SJCRH30 (cell line): ENCODE results near the gene ARSD. TPM values are rescaled to one million over a fixed set of nuclear protein-coding genes. Genes with fewer than 3 reads are reported as not detected.
A peak's percentile ranks its signal among the peaks of the same experiment; 100 is the strongest.
"Not testable (repeated sequence)": the region's sequence is repeated elsewhere in the genome, so short reads cannot be mapped to it uniquely, and the experiment has no call there.

ENCODE experiments used
- DNase-seq, 2 experiments: peaks; one replicate each; pipeline ENCODE4 v3.0.0-alpha.2; 2015 to 2020
- H3K27ac ChIP-seq: fragments of 250-450 bp; sonication (Bioruptor Pico); 2 replicates; pipeline ENCODE4 v1.5.1; 2020; ENCODE audit warnings: mild to moderate bottlenecking, moderate library complexity
- H3K27me3 ChIP-seq: fragments of 250-450 bp; sonication (Bioruptor Pico); 2 replicates; pipeline ENCODE4 v1.5.1; 2020; ENCODE audit warnings: mild to moderate bottlenecking, moderate library complexity
- H3K36me3 ChIP-seq: fragments of 250-450 bp; sonication (Bioruptor Pico); 2 replicates; pipeline ENCODE4 v1.5.1; 2020; ENCODE audit warnings: mild to moderate bottlenecking, moderate library complexity
- H3K4me1 ChIP-seq: fragments of 250-450 bp; sonication (Bioruptor Pico); 2 replicates; pipeline ENCODE4 v1.5.1; 2020; ENCODE audit warnings: mild to moderate bottlenecking, moderate library complexity
- H3K4me3 ChIP-seq: fragments of 250-450 bp; sonication (Bioruptor Pico); 2 replicates; pipeline ENCODE4 v1.5.1; 2020; ENCODE audit warnings: mild to moderate bottlenecking, moderate library complexity
- H3K9me3 ChIP-seq: fragments of 250-450 bp; sonication (Bioruptor Pico); replicated peaks from 2 replicates; pipeline ENCODE4 v1.5.1; 2020; ENCODE audit warnings: mild to moderate bottlenecking, moderate library complexity
- total RNA-seq: library from RNA; depleted of rRNA; stranded (reverse); fragments of >200 nt; shearing (Covaris generic); gene quantifications from 2 replicates; pipeline ENCODE4 v1.2.3, GENCODE V29; 2014

The ARSD gene
- total RNA-seq, 1 experiment from 2014 or later: 0.16 TPM

DNA sequence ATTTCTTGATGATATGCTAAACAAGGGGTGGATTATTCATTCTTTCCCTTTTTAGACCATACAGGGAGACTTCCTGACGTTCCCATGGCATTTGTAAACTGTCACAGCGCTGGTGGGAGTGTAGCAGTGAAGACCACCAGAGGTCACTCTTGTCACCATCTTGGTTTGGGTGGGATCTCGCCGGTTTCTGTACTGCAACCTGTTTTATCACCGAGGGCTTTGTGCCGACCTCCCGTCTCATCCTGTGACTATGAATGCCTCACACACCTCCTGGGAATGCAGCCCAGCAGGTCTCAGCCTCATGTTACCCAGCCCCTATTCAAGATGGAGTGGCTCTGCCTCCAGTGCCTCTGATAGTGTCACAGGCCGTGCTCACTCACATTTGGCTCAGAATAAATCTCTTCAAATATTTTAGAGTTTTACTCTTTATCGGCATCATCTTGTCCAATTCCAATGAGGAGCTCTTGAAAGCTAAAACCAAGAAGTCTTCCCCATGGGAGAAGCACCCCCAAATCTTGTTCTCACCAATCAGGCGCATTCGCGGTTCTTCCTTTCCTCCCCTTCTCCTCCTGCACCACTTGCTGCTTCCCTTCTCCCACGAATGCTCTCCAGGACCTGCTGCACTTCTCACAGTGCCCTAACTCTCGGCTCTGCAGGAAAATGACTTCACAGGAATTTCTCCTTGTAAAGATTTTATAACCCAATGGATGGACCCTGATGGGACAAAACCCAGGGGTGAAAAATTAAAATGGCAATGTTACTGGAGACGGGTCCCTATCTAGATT, 39.2 kb downstream of the ARSD start:
- peak; percentile 63 to 77 for DNase-seq

DNA sequence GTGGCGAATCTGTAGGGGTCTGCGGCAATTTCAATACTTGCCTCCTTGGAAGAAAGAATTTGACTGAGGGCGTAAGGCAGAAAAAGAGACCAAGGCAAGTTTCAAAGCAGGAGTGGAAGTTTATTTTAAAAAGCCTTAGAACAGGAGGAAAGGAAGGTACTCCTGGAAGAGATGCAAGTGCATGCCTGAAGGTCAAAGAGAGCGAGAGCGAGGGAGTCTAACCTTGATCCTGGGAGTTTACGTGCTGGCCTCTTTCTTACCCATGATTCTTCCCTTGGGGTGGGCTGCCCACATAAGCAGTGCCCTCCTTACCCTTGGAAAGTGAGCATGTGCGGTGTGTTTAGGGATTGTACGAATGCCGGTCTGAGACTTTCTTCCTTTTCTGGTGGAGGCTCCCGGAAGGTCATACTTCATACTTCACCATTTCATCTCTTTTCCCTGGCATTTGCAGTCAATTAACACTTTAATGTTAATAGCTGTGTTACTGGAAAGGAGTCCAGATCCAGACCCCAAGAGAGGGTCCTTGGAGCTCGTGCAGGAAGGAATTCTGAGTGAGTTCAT, 40.0 kb downstream of the ARSD start:
- Histone ChIP-seq H3K9me3 (no peaks in the 10 kb centered on the region), H3K27ac (no peak overlapping the region), H3K4me3 (peak overlapping the region; percentile 48), H3K4me1 (no peaks in the 10 kb centered on the region), H3K36me3 (no peaks in the 10 kb centered on the region), H3K27me3 (no peaks in the 10 kb centered on the region)
- DNase-seq: no peak

More for the DNA sequence above, 39.2 kb downstream of the ARSD start:
- H3K4me1 ChIP-seq, H3K9me3 ChIP-seq, H3K27me3 ChIP-seq, H3K36me3 ChIP-seq: not testable (repeated sequence)
- peak overlapping the region; percentile 48 for H3K4me3 ChIP-seq
- H3K27ac ChIP-seq: peak overlapping the region; percentile 82

DNA sequence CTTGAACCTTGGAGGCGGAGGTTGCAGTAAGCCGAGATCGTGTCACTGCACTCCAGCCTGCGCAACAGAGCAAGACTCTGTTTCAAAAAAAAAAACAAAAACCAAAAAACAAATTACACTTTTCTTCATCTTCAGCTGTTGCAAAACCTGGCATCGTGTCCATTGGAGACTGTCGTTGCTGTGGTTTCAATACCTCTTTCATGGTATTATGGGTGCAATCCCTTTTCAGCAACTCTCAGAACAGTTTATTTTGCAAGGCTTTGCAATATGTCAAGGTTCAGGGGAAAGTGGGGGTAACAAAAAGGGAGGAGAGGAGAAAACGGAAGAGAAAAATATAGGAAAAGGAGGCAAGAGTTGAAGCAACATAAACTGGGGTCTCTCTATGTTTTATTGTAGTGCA, 40.8 kb downstream of the ARSD start:
- no peaks in the 10 kb centered on the region for H3K36me3 ChIP-seq
- no peak overlapping the region for H3K27ac ChIP-seq
- no peak for DNase-seq
- H3K27me3 ChIP-seq: no peaks in the 10 kb centered on the region
- no peak overlapping the region for H3K4me3 ChIP-seq
- H3K9me3 ChIP-seq: no peaks in the 10 kb centered on the region
- H3K4me1 ChIP-seq: no peaks in the 10 kb centered on the region

DNA sequence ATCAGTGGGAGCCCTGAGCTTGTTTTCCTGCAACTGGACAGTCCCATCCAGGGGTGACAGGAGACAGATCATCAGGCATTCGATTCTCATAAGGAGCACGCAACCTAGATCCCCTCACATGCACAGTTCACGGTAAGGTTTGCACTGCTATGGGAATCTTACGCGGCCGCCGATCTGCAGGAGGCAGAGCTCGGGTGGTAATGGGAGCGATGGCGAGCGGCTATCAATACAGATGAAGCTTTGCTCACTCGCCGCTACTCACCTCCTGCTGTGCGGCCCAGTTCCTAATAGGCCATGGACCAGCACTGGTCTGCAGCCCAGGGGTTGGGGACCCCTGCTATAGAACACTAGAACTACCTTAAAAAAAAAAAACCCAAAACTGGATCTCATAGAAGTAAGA, 45.4 kb downstream of the ARSD start:
- DNase-seq: no peak
- H3K4me3 ChIP-seq: no peak overlapping the region
- H3K36me3 ChIP-seq: no peaks in the 10 kb centered on the region
- no peaks in the 10 kb centered on the region for H3K27me3 ChIP-seq
- H3K4me1 ChIP-seq: no peaks in the 10 kb centered on the region
- no peak overlapping the region for H3K27ac ChIP-seq
- no peaks in the 10 kb centered on the region for H3K9me3 ChIP-seq

DNA sequence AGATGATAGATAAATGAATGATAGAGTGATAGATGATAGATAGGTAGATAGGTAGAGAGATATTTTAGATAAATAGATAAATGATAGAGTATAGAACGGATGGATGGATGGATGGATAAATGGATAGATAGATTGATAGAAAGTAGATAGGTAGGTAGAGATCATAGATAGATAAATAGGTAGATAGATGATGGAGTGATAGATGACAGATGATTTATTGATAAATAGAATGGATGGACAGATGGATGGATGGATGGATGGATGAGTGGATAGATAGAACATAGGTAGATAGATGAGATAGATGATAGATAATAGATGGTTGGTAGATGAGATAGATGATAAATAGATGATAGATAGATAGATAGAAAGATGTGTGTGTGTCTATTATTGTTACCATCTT, 49.5 kb downstream of the ARSD start:
- Histone ChIP-seq H3K9me3 (no peaks in the 10 kb centered on the region), H3K27me3 (no peaks in the 10 kb centered on the region), H3K36me3 (no peaks in the 10 kb centered on the region), H3K4me1 (0 out of 2 replicates have a peak, but pooled peaks cover 3% of the 10 kb centered on the region), H3K4me3 (no peak overlapping the region), H3K27ac (no peak overlapping the region)
- DNase-seq: no peak

DNA sequence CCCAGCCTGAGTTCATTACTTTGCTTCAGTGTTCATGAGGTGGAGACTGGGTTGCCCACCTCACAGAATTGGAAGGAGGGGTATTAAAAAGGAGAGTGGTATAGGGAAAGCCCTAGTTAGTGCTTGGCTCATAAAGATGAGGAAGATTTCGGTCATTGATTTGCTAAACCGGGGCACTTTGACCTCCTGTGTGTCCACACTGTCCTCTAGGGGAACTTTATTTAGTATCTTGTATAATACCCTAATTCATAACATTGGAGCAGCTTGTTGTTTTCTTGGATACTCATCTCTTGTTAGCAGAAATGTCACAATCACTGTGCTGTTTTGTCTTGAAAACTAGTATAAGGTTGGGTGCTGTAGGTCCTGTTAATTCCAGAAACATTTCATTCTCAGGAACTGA, 50.6 kb downstream of the ARSD start:
- Histone ChIP-seq H3K4me1 (0 out of 2 replicates have a peak, but pooled peaks cover 3% of the 10 kb centered on the region), H3K27me3 (no peaks in the 10 kb centered on the region), H3K4me3 (no peak overlapping the region), H3K9me3 (no peaks in the 10 kb centered on the region), H3K27ac (no peak overlapping the region), H3K36me3 (no peaks in the 10 kb centered on the region)
- no peak for DNase-seq

DNA sequence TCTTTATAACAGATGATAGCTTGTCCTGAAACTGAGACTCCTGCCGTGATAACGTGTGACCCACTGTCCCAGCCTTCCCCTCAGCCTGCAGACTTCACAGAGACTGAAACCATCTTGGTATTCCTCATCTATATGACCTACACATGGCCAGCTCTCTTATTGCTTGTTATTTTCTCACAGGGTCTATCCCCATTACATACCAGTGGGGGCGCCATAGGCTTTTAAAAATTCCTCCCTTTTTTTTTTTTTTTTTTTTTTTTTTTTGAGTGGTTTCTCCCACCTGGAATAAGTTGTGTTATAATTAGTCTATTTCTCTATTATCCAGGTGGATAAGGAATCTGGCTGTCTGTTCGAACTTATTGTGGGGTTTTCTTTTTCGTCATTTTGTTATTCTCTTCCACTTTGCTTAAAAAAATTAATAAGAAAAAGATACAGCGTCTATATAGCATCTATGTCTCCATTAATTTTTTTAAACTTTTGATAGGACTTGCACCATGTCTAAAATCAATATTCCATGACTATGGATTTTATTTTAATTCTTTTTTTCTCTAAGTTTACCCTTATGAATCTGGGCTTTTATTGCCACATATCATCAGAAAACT, 53.2 kb downstream of the ARSD start:
- no peak overlapping the region for H3K4me3 ChIP-seq
- no peaks in the 10 kb centered on the region for H3K27me3 ChIP-seq
- peak; percentile 21 to 66 for DNase-seq
- 0 out of 2 replicates have a peak, but pooled peaks cover 3% of the 10 kb centered on the region for H3K4me1 ChIP-seq
- no peaks in the 10 kb centered on the region for H3K36me3 ChIP-seq
- no peak overlapping the region for H3K27ac ChIP-seq
- no peaks in the 10 kb centered on the region for H3K9me3 ChIP-seq

DNA sequence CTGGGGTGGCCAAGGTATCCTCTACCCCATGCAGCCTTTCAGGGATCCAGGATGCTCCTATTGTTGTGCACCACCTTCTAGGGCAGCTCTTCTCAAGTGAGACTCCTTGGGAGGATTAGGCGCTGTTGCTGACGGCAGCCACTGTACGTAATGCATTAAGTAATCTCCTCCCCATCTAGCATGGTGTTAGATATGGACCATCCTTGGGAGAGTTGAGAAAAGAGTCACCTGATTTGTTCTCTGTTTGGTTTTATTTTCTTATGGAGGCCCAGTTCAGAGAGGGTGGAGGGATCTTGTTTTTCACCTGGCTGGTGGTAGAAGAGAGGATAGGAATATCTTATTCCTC, 54.0 kb downstream of the ARSD start:
- no peak for DNase-seq
- H3K36me3 ChIP-seq: no peaks in the 10 kb centered on the region
- no peaks in the 10 kb centered on the region for H3K27me3 ChIP-seq
- no peak overlapping the region for H3K27ac ChIP-seq
- 0 out of 2 replicates have a peak, but pooled peaks cover 4% of the 10 kb centered on the region for H3K9me3 ChIP-seq
- H3K4me1 ChIP-seq: 0 out of 2 replicates have a peak, but pooled peaks cover 3% of the 10 kb centered on the region
- no peak overlapping the region for H3K4me3 ChIP-seq

DNA sequence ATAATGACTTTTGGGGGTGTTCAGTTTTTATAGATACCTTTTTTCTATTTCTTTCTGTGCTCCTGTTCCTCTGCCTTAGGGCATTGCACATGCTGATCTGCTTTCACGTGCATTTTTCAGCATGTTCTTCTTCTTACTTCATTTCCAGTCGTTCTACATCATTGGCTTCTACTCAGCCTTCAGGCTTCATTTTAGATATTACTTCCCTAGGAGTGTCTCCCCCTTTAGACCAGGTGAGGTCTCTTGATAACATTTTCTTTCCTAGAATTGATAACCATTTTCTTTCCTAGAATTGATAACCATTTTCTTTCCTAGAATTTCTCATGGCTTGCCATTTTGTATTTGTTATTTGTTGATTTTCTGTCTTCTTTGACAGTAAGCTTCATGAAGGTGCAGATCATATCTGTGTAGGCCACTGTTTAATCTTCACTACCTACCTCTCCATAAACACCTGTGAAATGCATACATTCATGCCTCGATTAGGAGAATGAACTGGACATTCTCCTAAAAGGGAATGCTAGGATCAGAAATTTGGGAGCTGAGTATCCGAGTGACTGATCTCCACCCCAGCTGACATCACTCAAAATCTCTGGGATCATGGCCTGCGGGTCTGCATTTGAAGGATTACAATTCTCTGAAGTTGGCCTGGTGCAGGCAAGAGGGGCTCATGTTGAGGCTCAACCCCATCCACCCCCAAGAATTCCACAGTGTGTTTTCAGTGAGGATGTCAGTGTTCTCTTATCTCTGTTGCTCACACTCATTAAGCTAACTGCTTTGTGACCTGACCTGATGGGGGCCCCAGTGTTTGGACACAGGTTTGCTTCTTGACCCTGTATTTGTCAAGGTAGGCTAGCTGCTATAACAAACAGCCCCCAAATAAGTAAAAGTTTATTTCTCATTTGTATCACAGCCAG, 54.7 kb downstream of the ARSD start:
- no peak for DNase-seq
- H3K27me3 ChIP-seq: no peaks in the 10 kb centered on the region
- no peaks in the 10 kb centered on the region for H3K36me3 ChIP-seq
- H3K4me1 ChIP-seq: 0 out of 2 replicates have a peak, but pooled peaks cover 3% of the 10 kb centered on the region
- no peak overlapping the region for H3K27ac ChIP-seq
- no peak overlapping the region for H3K4me3 ChIP-seq
- H3K9me3 ChIP-seq: 0 out of 2 replicates have a peak, but pooled peaks cover 4% of the 10 kb centered on the region

DNA sequence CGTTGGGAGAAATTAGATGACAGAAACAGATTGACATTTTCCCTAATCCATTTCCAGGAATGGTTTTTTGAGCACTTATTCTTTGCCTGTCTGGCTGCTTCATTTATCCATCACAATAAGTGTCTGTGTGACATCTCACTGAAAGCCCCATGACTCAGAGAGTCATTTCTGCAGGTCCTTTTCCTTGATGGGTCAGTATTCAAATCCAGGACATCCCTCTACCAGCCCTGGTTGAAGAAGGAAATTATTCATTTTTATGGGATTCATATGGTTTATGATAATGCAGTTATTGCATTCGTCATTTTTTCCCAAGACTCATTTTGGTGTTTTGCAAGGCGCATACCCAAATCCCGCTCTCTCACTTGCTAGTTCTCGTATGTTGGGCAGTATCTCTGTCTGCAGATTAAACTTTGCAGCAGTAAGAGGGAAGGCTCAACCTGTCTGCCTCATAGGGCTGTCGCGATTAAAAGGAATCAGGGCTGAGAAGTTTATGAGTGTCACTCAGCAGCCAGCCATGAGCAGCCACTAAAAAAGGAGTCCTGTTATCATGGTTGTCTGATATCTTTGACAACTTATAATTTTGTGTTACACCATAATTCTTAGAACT, 56.4 kb downstream of the ARSD start:
- 0 out of 2 replicates have a peak, but pooled peaks cover 4% of the 10 kb centered on the region for H3K9me3 ChIP-seq
- H3K27ac ChIP-seq: no peak overlapping the region
- 0 out of 2 replicates have a peak, but pooled peaks cover 3% of the 10 kb centered on the region for H3K4me1 ChIP-seq
- no peak overlapping the region for H3K4me3 ChIP-seq
- H3K27me3 ChIP-seq: no peaks in the 10 kb centered on the region
- no peak for DNase-seq
- peaks cover 3% of the 10 kb centered on the region; the same call in 1 of the 2 replicates for H3K36me3 ChIP-seq

DNA sequence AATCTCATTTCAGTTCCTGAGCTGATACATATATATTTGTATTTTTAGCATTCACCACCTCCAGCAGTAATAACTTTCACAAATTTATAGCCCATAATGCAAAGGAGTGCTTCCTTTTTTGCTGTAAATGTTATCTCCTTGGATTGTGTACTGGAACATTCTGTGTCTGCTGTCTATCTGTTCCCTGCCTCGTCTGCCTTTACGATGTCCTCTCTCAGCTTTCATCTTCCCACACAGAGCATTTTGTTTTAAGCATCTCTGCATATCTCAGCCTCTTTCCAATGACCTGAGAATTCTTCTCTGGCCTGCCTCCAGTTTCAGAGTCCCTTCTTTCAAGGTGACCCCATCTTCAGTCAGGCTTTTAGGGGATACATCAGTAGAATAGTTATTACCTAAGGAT, 57.3 kb downstream of the ARSD start:
- Histone ChIP-seq H3K27ac (no peak overlapping the region), H3K27me3 (no peaks in the 10 kb centered on the region), H3K36me3 (peaks cover 3% of the 10 kb centered on the region; the same call in 1 of the 2 replicates), H3K4me1 (0 out of 2 replicates have a peak, but pooled peaks cover 3% of the 10 kb centered on the region), H3K4me3 (no peak overlapping the region), H3K9me3 (0 out of 2 replicates have a peak, but pooled peaks cover 4% of the 10 kb centered on the region)
- DNase-seq: no peak

DNA sequence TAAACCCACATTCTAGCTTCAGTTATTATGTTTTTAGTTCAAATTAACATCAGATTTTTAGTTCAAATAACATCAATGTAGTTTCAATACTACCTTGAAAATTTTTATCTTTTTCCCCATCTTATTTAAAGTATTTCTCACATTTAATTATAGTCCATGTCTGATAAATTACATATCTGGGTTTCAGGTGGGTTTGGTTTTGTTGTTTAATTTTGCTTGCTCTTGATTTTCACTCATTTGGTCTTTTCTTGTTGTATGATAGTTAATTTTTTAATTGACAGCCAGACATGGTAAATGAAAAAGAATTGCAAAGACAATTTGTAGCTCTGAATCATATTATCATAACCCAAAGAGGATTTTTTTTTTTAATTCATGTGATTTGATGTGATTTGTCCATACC, 58.5 kb downstream of the ARSD start:
- Histone ChIP-seq H3K36me3 (peaks cover 3% of the 10 kb centered on the region; the same call in 1 of the 2 replicates), H3K27me3 (no peaks in the 10 kb centered on the region), H3K9me3 (0 out of 2 replicates have a peak, but pooled peaks cover 4% of the 10 kb centered on the region), H3K27ac (no peak overlapping the region), H3K4me3 (no peak overlapping the region), H3K4me1 (no peaks in the 10 kb centered on the region)
- DNase-seq: no peak

DNA sequence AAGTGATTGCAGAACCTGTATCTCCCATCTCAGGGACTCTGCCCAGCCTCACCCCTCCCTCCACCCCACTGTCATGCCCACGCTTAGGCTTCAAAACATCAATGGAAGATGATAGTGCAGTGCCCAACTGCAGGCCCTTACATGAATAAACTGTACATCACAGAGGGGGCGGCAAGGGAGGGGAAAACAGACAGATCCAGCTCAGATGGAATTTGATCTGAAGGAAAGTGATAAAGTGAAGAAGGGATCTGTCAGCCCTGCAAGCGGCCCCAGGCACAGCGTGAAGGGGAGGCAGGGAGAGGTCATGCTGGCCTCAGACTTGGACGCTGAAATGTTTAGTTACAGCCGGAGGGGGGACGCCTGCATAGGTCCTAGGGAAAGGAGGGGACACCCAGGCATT, 61.9 kb downstream of the ARSD start:
- Histone ChIP-seq H3K27ac (no peak overlapping the region), H3K36me3 (peaks cover 3% of the 10 kb centered on the region; the same call in 1 of the 2 replicates), H3K4me3 (no peak overlapping the region), H3K9me3 (0 out of 2 replicates have a peak, but pooled peaks cover 4% of the 10 kb centered on the region), H3K27me3 (no peaks in the 10 kb centered on the region), H3K4me1 (no peaks in the 10 kb centered on the region)
- DNase-seq: no peak

DNA sequence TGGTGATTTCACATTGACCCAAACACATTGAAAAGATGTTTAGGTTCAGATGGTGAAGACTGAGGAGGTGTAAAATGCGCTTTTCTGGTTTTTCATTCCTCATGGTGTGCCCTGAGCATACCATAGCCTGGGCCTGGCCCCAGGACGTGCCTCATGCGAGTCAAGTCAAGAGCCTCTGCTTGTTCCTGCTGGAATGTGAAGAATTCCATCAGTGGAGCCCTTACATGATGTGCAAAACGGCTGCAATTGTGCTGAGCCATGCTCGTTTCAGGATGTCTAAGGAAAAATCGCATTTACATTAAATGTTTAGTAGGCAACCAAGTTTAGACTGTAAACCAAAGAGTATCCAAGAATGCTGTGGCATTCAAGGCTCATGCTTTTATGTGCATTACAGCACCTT, 65.5 kb downstream of the ARSD start:
- Histone ChIP-seq H3K4me3 (no peak overlapping the region), H3K9me3 (no peaks in the 10 kb centered on the region), H3K36me3 (no peaks in the 10 kb centered on the region), H3K27ac (no peak overlapping the region), H3K27me3 (no peaks in the 10 kb centered on the region), H3K4me1 (no peaks in the 10 kb centered on the region)
- DNase-seq: no peak
